Gastrocnemius medialis (tissue), 4 donors: ENCODE results near the gene STX12.

Source experiments
- CTCF ChIP-seq, 5 experiments: fragments of 450-650 bp in 3 of 5; fragments of 200-600 bp in 2 of 5; sonication (generic) in 2 of 5; IDR thresholded peaks in 4 of 5; conservative IDR thresholded peaks in 1 of 5; 1 replicate in 4 of 5; 2 replicates in 1 of 5; pipeline ENCODE4 v1.5.1; 2016 to 2019; ENCODE audit warnings: antibody characterized with exemption in 5 of 5, mild to moderate bottlenecking in 3 of 5, moderate library complexity in 3 of 5
- POLR2A ChIP-seq, 2 donors: fragments of 450-650 bp; IDR thresholded peaks; one replicate each; pipeline ENCODE4 v1.6.1; 2017; ENCODE audit warnings: antibody characterized with exemption in 2 of 2, mild to moderate bottlenecking in 2 of 2, moderate library complexity in 2 of 2

GRCh38 chr1:27873671-27874384, 100.8 kb downstream of the STX12 start:
- TF ChIP-seq CTCF (IDR thresholded peaks at IDR 0.05 in 4 of 5, conservative IDR thresholded peaks at IDR 0.05 in 1 of 5) (no peak), POLR2A (IDR thresholded peaks at IDR 0.05) (peak in 1 of 2 donors; percentile 15)
